Measurements from ENCODE around the gene VPS37D. TPM values are rescaled to one million over a fixed set of nuclear protein-coding genes. Genes with fewer than 3 reads are reported as not detected.

The VPS37D gene
- total RNA-seq, 2 donors from 2014 or later, result 6.1 to 9.1 TPM

DNA sequence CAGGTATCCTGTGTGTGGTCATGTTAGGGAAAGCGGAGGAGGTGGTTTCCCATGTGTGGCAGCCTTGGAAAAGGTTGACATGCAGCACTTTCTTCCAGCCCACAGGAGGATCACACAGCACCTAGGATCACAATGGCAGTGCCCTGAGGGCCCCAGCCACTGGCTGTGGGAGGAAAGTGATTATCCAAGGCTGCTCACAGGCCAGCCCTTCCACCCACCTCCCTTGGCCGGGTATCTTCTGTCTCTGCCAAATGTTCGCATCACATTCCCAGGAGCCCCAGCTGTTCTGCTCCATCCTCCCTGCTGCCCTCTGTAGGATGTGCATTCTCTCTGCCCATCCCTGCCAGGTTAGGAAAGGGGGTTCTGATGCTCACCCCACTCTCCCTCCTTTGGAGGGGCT, 40.8 kb upstream of the VPS37D start:
- no peaks in the 10 kb centered on the region for H3K4me1 Mint-ChIP-seq
- no peak overlapping the region for H3K27ac Mint-ChIP-seq
- 38 to 79% methylated on average over 2 to 3 of the region's 3 CpGs for WGBS, 2 experiments (ENCODE audit: insufficient coverage in 1 of 2, insufficient read length in 1 of 2)
- Histone ChIP-seq H3K36me3 (ENCODE audit: control insufficient read depth, insufficient read depth, low read length) (no peaks in the 10 kb centered on the region), H3K27ac (ENCODE audit: low read depth, low read length) (no peak overlapping the region), H3K4me1 (ENCODE audit: control insufficient read depth, insufficient read depth, low read length) (peaks cover 4% of the 10 kb centered on the region), H3K9me3 (ENCODE audit: control insufficient read depth, low read length) (no peaks in the 10 kb centered on the region), H3K4me3 (ENCODE audit: low read length) (no peak overlapping the region), H3K9ac (ENCODE audit: extremely low read depth, low read length, poor library complexity, severe bottlenecking) (no peak overlapping the region), H3K27me3 (ENCODE audit: control insufficient read depth, insufficient read depth, low read length, poor library complexity, severe bottlenecking) (peaks cover 45% of the 10 kb centered on the region)
- TF ChIP-seq, protein P1, sequence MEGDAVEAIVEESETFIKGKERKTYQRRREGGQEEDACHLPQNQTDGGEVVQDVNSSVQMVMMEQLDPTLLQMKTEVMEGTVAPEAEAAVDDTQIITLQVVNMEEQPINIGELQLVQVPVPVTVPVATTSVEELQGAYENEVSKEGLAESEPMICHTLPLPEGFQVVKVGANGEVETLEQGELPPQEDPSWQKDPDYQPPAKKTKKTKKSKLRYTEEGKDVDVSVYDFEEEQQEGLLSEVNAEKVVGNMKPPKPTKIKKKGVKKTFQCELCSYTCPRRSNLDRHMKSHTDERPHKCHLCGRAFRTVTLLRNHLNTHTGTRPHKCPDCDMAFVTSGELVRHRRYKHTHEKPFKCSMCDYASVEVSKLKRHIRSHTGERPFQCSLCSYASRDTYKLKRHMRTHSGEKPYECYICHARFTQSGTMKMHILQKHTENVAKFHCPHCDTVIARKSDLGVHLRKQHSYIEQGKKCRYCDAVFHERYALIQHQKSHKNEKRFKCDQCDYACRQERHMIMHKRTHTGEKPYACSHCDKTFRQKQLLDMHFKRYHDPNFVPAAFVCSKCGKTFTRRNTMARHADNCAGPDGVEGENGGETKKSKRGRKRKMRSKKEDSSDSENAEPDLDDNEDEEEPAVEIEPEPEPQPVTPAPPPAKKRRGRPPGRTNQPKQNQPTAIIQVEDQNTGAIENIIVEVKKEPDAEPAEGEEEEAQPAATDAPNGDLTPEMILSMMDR (conservative IDR thresholded peaks at IDR 0.05), result peak; percentile 45
- peaks cover 66% of the 10 kb centered on the region for H3K27me3 Mint-ChIP-seq (ENCODE audit: insufficient read depth)
- no peak overlapping the region for H3K4me3 Mint-ChIP-seq
- no peaks in the 10 kb centered on the region for H3K9me3 Mint-ChIP-seq
- DNase-seq, result no peak
- H3K36me3 Mint-ChIP-seq (ENCODE audit: low read depth), result no peaks in the 10 kb centered on the region

DNA sequence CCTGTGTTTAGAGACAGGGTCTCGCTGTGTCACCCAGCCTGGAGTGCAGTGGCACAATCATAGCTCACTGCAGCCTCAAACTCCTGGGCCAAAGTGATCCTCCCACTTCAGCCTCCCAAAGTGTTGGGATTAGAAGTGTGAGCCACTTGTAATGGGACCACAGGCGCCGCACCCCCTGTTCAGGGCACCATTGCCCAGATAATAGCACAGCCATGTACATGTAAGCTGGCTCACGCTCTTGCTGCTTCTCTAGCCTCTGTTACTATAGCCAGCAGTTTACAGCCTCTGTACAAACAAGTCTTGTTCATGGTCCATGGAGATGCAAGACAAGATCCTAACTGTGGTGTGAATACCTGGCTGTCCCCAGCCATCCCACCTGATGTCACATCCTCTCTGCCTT, 39.1 kb upstream of the VPS37D start:
- H3K27ac Mint-ChIP-seq, result no peak overlapping the region
- no peaks in the 10 kb centered on the region for H3K9me3 Mint-ChIP-seq
- Histone ChIP-seq H3K9me3 (ENCODE audit: control insufficient read depth, low read length) (no peaks in the 10 kb centered on the region), H3K9ac (ENCODE audit: extremely low read depth, low read length, poor library complexity, severe bottlenecking) (no peak overlapping the region), H3K27me3 (ENCODE audit: control insufficient read depth, insufficient read depth, low read length, poor library complexity, severe bottlenecking) (peaks cover 32% of the 10 kb centered on the region), H3K4me3 (ENCODE audit: low read length) (no peak overlapping the region), H3K4me1 (ENCODE audit: control insufficient read depth, insufficient read depth, low read length) (peaks cover under 1% of the 10 kb centered on the region), H3K27ac (ENCODE audit: low read depth, low read length) (no peak overlapping the region), H3K36me3 (ENCODE audit: control insufficient read depth, insufficient read depth, low read length) (no peaks in the 10 kb centered on the region)
- H3K4me1 Mint-ChIP-seq, result no peaks in the 10 kb centered on the region
- peaks cover 56% of the 10 kb centered on the region for H3K27me3 Mint-ChIP-seq (ENCODE audit: insufficient read depth)
- no peaks in the 10 kb centered on the region for H3K36me3 Mint-ChIP-seq (ENCODE audit: low read depth)
- 90 to 100% methylated on average over 3 to 4 of the region's 4 CpGs for WGBS, 2 experiments (ENCODE audit: insufficient coverage in 1 of 2, insufficient read length in 1 of 2)
- no peak overlapping the region for H3K4me3 Mint-ChIP-seq
- no peak for DNase-seq
- TF ChIP-seq, protein P1 (conservative IDR thresholded peaks at IDR 0.05), result no peak

DNA sequence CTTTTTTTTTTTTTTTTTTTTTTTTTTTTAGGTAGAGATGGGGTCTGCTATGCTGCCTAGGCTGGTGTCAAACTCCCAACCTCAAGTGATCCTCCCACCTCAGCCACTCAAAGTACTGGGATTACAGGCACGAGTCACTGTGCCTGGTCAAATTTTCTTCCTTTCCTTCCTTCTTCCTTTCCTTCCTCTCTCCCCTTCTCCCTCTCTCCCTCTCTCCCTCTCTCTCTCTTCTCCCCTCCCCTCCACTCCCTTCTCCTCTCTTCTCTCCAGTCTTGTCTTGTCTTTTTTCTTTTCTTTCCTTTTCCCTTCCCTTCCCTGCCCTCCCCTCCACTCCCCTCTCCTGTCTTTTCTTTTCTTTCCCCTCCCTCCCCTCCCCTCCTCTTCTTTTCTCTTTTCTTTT, 36.1 kb upstream of the VPS37D start:
- H3K4me1 Mint-ChIP-seq, result peaks cover 5% of the 10 kb centered on the region
- H3K27me3 Mint-ChIP-seq (ENCODE audit: insufficient read depth), result peaks cover 48% of the 10 kb centered on the region
- no peak overlapping the region for H3K4me3 Mint-ChIP-seq
- H3K4me1 ChIP-seq (ENCODE audit: control insufficient read depth, insufficient read depth, low read length), result no peaks in the 10 kb centered on the region
- no peaks in the 10 kb centered on the region for H3K9me3 Mint-ChIP-seq
- no peak overlapping the region for H3K27ac Mint-ChIP-seq
- H3K4me3 ChIP-seq (ENCODE audit: low read length), result no peak overlapping the region
- H3K36me3 Mint-ChIP-seq (ENCODE audit: low read depth), result no peaks in the 10 kb centered on the region
- WGBS, 2 experiments (ENCODE audit: insufficient coverage in 1 of 2, insufficient read length in 1 of 2), result 47 to 60% methylated on average over 1 of the region's 1 CpG
- TF ChIP-seq, protein P1 (conservative IDR thresholded peaks at IDR 0.05), result no peak
- H3K36me3 ChIP-seq (ENCODE audit: control insufficient read depth, insufficient read depth, low read length), result no peaks in the 10 kb centered on the region
- H3K27me3 ChIP-seq (ENCODE audit: control insufficient read depth, insufficient read depth, low read length, poor library complexity, severe bottlenecking), result peaks cover 13% of the 10 kb centered on the region
- no peak overlapping the region for H3K9ac ChIP-seq (ENCODE audit: extremely low read depth, low read length, poor library complexity, severe bottlenecking)
- DNase-seq, result no peak
- H3K9me3 ChIP-seq (ENCODE audit: control insufficient read depth, low read length), result no peaks in the 10 kb centered on the region
- no peak overlapping the region for H3K27ac ChIP-seq (ENCODE audit: low read depth, low read length)
